ENCODE data around the gene ORC5. TPM values are rescaled to one million over a fixed set of nuclear protein-coding genes. Genes with fewer than 3 reads are reported as not detected.

ORC5 gene
- polyA plus RNA-seq, 4 donors = 18.4 to 32.5 (median 27.2) TPM

DNA sequence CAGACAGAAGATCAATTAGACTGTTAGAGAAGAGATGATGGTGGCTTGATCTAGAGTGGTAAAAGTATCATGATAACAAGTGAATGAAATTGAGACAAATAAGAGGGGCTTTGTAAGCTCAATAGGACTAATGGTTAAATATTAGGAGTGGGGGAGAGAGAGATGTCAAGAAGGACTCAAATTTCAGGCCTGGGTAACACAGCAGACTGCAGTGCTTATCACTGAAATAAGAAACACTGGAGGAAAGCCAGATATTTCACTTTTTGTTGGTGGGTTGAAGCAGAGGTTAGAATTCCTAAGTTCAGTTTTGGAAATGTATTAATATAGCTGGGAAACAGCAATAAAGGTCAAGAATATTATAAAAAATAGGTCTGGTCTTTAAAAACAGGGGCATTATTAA lies 74.6 kb downstream of the ORC5 start:
- DNase-seq (ENCODE audit: low read depth in 4 of 4, low spot score in 3 of 4) = no peak

DNA sequence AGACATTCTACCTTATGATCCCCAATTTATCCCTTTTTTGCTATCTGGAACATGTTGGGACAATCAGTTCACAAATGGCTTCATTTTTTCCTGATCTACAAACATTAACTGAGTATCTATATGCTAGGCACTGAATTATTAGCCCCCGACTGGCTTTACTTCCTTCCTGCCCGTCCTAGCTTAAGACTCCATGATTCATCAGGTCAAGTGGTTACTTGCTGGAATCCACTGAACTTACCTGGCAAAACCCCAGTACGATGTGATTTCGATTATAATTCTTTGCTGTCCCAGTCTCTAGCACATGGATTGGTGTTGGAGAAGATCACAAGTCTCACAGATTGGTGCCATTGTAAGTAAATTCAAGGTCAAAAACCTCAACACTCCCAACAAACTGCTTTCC lies 77.1 kb downstream of the ORC5 start:
- no peak for DNase-seq (ENCODE audit: low read depth in 4 of 4, low spot score in 3 of 4)

DNA sequence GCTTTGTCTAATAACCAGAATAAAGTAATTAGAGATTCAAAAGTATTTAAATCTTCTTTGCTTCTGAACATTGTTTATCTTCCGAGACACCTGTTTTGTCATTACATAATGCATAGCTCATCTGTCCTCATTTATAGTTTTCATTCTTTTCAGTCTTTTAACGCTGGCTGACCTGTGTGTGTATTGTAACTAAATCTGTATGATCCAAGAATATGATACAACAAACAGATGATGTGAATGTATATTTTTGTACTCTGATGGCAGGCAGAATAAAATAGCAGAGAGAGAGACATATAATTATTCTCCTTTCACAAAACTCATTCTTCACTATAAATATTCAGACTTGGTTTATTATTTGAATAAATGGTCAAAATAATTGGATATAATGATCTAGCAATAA lies 80.6 kb downstream of the ORC5 start:
- no peak for DNase-seq (ENCODE audit: low read depth in 4 of 4, low spot score in 3 of 4)

DNA sequence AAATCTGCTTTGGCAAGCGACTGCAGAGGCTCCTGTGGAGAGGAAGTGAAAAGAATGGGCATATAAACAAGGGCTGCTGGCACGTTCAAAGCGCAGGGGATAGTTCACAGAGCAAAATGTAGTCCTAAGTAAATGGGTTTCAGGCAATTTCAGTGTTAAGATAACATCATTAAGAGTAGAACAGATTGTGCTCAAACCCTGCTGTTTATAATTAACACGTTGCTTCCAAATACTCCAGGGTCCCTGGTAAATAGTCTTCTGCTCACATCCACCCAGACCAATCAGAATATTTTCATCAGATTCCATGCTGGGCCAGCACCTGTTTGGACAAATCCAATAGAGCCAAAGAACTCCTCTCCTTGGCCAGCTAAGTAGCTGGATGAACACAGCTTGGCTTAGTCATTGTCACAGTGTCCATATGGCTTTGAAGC lies 81.4 kb downstream of the ORC5 start:
- DNase-seq (ENCODE audit: low read depth in 4 of 4, low spot score in 3 of 4) = no peak

DNA sequence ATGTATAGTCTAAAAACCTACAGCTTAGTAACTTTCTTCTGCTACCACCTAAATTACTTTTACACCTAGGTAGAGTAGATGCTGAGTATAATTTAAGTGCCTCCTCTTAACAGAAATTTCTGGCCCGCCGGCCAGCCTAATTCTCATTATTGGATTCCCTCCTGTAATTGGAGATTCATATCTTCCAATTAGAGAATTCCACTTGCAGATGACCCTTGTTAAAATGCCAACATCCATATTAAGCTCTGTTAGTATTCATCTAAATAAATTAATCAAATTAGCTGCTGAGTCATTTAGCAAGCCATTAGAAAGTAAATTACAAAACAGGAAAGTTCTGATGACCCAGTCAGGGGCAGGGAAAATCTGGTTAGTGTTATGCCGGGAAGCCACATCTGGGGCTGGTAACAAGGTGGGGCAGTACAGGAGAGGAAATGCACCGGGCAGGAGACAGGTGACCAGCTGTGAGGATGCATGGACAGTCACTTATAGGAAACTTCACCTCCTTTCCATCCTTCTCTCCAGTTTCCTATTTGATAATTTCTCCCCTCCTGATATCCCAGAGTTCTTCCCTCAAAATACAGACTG lies 82.8 kb downstream of the ORC5 start:
- no peak for DNase-seq (ENCODE audit: low read depth in 4 of 4, low spot score in 3 of 4)

DNA sequence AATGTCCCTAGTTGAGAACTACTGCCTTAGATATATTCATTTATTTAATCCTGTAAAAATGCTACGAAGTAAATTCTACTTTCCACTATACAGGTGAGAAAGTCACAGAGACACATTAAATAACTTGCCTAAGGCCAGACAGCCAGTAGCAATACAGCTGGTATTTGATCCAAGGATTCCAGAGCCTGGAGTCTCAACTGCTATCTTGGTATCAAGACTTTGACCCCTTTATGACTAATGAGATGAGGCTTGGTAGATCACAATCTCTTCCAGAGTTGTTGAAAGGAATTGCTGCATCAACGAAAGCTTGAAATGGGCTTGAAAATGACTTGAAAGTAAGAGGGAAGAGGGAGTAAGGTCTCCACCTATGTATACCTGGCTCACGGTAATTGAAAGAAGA lies 83.3 kb downstream of the ORC5 start:
- no peak for DNase-seq (ENCODE audit: low read depth in 4 of 4, low spot score in 3 of 4)

DNA sequence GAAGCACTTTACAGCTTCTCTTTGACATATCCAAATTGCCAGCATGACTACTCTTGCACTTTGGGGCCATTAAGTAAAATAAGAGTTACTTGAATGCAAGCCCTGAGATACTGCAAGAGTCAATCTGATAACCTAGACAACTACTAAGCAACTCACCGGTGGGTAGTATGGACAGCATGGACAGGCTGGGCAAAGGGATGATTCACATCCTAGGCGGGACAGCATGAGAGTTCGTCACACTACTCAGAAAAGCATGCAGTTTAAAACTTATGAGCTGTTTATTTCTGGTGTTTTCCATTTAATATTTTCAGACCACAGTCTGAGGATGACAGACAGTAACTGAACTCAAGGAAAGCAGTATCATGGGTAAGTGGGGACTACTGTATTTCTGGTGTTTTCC lies 84.0 kb downstream of the ORC5 start:
- DNase-seq (ENCODE audit: low read depth in 4 of 4, low spot score in 3 of 4) = no peak

DNA sequence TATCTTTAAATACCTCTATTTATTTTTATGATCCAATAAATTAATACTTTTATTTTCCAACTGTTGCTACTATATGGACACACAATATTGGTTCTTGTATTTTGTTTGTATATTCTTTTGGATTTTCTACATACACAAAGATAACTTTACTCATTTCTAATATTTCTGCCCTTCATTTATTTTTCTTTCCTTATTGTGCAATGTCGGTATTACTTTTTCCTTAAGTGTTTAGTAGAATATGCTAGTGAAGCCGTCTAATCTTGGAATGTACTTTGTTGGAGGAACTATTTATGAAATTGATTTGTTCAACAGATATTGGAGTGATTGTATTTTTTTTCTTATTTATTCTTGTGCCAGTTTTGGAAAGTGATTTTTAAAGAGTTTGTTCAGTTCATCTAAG lies 94.0 kb downstream of the ORC5 start:
- no peak for DNase-seq (ENCODE audit: low read depth in 4 of 4, low spot score in 3 of 4)

DNA sequence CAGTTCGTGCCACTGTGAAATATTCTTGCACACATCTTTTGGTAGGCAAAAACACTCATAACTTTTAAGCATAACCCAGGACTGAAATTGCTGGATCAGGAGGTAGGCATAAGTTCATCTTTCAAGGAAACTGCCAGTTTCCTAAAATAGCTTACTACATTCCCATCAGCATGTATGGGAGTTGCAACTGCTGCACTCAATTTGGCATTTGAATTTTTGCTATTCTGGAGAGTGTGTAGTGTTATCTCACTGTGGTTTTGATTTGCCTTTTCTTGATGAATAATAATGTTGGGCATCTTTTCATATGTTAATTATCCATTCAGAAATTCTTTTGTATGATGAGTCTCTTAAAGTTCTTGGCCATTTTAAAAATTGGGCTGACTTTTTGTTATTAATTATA lies 95.2 kb downstream of the ORC5 start:
- DNase-seq (ENCODE audit: low read depth in 4 of 4, low spot score in 3 of 4) = no peak

DNA sequence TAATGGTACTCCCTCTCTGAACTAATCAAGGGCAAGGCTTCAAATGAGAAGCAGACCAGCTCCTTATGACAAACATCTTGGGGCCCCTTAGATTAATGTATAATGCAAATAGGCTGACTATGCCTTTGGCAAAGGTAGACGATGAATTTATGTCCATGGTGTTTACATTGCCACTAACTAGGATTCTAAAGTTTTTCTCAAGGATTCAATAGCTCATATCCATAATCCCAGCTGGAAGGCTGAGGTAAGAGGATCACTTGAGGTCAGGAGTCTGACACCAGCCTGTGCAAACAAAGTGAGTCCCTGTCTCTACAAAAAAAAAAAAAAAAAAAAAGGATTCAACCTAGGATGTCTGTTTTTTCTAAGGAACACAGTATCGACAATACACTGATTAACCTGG lies 96.5 kb downstream of the ORC5 start:
- no peak for DNase-seq (ENCODE audit: low read depth in 4 of 4, low spot score in 3 of 4)

DNA sequence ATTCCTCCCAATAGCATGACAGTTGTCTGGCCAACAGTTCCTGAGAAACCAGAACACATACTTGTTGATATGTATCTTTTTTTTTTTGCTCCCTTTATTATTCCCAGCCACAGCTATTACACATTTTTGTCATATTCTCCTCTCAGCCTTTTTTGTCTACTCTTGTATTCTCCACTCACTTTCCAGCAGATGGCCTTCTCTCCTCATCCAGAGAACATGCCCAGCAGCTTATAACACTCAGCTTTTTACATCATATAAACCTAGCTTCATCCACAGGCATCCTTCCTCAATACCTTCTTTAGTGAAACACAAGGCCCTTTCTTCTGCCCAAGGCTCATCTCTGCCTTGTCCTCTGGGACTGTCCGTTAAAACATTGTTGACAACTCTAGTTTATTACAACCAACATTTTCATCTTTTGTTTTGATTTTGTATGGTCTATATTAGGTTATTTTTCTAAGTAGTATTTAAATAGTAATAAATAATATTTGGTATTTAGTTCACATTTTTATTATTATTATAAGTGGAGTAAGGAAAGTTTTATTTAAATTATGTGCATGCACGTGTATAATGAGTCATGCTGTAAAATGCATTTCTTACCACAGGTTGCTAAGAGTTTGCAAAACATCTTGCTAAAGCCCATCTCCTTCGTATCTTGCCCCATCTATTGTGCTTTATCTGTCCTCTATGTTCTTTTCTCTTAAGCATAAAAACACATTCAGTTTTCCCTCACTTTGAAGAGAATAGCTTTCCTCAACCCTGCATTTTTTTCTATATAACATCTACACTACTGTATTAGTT lies 101.5 kb downstream of the ORC5 start:
- DNase-seq (ENCODE audit: low read depth in 4 of 4, low spot score in 3 of 4) = no peak

DNA sequence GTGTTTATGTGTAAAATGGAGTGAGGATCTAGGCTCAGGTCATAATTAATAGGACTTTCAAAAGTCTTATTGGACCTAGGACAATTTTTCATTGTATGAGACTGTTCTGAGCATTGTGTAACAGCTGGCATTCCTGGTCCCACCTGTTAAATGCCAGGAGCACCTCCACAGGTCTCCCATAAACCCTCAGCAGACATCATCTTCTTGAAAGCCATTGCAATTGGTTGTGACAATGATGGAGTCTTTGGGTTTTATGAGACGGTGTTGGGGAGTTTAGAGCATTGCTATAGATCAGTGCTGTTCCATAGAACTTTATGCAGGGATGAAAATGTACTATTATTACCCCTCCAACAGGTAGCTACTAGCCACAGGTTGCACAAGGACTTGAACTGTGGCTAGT lies 108.9 kb downstream of the ORC5 start:
- no peak for DNase-seq (ENCODE audit: low read depth in 4 of 4, low spot score in 3 of 4)

DNA sequence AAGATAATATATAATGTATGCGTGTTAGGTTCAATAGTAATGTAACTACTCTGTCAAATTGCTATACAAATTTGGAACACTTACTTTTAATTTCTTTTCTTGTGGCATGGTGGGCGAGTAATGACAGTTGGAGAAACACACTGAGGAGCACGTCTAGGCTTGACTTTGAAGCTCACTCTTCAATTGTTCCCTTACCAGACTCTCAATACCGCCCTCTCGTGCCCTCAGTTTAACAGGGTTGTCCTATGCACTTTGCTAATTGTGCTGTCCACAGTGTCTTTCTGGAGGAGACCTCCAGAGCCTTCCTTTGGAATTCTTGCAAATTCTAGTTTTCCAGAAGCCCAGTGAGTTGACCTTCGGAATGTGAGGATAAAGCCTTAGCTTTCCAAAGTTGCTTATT lies 111.1 kb downstream of the ORC5 start:
- no peak for DNase-seq (ENCODE audit: low read depth in 4 of 4, low spot score in 3 of 4)

DNA sequence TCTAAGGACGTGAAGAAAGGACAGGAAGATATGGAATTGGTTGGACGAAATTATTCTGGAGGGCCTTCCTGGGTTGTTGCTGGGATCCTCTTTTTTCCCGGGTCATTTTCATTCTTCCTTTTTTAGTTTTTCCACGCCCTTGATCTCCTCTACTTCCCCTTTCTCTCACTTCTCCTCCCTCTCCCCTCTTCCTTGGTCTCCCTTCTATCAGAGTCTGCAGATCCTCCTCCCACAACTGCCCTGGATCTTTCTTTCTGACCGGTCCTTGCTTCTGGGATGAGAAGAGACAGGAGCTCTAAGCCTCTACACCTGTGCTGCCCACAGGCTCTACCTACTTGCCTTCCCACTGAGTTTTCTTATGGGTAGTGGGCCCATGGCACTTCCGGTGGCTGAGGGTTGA lies 114.7 kb downstream of the ORC5 start:
- no peak for DNase-seq (ENCODE audit: low read depth in 4 of 4, low spot score in 3 of 4)

DNA sequence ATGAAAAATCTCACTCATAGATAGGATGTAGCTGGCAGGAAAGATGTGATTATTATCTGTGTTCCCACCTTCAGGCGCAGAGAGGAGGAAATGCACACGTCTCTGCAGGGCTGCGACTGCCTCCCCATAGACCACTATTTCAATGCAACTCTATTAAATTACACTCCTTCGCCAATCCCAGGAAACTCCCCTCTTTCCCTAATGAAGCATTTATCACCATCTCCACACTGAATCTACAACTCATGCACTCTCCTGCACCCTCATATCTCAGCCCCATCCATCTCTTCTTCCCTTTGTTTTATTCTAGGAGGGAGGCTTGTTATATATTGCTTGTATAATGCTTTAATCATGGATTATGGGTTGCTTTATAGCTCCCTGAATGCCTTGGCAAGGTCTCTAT lies 116.6 kb downstream of the ORC5 start:
- DNase-seq (ENCODE audit: low read depth in 4 of 4, low spot score in 3 of 4) = no peak

DNA sequence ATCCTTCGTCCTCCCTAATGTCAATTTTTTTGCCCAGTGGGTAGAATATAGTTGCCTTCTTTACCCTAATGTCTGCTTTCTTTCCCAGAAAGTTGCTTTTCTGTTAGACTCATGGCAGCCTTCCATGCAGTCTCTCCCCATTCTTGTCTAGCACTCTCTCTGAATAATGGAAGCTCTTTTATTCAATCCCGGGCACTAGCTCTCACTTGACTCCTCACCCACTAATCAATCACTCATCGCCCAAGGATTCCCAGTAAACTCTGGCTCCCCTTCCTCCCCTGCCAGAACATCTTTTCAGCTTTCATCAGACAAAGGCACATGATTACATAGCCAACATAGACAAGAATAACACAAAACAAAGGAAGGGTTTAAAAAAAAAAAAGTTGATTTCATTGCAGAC lies 118.2 kb downstream of the ORC5 start:
- DNase-seq (ENCODE audit: low read depth in 4 of 4, low spot score in 3 of 4) = no peak

DNA sequence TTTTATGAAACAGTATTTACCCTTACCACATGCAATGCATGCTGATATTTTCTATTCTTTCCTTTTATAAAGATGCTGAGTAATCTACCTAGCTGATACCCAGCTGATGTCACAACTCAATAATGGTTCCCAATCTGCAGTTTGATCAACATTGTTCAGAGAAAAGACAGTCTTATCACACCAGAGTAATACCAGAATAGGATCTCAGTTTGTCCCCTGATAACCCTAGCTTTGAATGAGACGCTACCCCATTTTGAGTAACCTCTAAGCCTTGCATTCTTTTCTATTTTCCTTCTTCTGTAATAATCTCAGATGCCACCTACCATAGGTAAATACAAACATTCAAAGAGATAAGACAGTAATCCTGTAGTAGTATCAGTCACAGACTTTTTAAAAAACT lies 118.8 kb downstream of the ORC5 start:
- no peak for DNase-seq (ENCODE audit: low read depth in 4 of 4, low spot score in 3 of 4)

Other genes starting within 250 kb of the ORC5 start
- gene RELN, start 218.4 kb downstream of the ORC5 start, polyA plus RNA-seq (ENCODE audit: insufficient read length in 4 of 4) = 10 to 100 TPM in 2 of 4 donors, 1 to 10 TPM in 2; 2.1 to 23.9 (median 15.7) TPM
- gene LHFPL3, start 120.6 kb upstream of the ORC5 start, polyA plus RNA-seq (ENCODE audit: insufficient read length in 4 of 4) = 1 to 10 TPM in 3 of 4 donors, under 1 TPM in 1; 0.15 to 8.5 (median 7.3) TPM

Data from left renal pelvis (tissue), 4 donors.